ENCODE data around the gene SLC25A48. TPM values are rescaled to one million over a fixed set of nuclear protein-coding genes. Genes with fewer than 3 reads are reported as not detected.
A peak's percentile ranks its signal among the peaks of the same experiment; 100 is the strongest.

SLC25A48 gene
- total RNA-seq, 1 donor from 2014 or later = not detected

DNA sequence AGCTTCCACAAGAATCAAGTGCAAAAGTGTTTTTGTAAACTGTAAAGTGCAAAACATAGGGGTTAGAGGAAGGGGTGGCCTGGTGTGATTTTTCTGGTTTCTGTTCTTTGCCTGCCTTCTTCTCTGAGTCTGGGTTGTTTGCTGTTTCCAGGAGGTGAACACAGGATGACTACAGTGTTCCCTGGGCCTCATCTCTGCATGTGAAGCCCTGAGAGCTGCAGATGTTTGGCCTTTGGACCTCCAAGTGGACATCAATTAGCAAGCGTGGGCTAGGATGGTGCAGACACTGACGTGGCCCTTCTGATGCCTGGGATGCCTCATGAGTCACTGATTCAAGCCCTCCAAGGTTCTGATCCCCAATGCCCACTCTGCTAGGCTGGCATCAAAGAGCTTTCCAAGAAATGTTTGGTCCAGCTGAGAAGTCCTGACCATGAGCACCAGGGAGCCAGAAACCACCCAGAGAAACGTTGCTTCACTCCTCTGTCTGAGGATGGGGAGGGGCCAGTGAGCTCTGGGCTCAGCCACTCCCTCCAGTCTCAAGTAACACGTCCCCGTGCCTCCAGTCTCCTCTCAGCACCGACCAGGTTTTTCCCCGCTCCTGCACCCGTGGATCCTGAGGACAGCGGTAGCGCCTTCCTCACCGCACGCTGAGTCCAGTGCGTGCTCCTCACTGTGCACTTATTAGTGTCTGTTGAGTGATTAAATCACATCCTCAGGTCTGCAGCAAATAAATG, 53.6 kb downstream of the SLC25A48 start:
- no peaks in the 10 kb centered on the region for H3K4me1 Mint-ChIP-seq (ENCODE audit: unreplicated experiment)
- no peaks in the 10 kb centered on the region for H3K36me3 Mint-ChIP-seq (ENCODE audit: low read depth, unreplicated experiment)
- H3K4me3 Mint-ChIP-seq (ENCODE audit: unreplicated experiment) = no peak overlapping the region
- H3K9me3 Mint-ChIP-seq (ENCODE audit: unreplicated experiment) = no peaks in the 10 kb centered on the region
- TF ChIP-seq, protein P1, sequence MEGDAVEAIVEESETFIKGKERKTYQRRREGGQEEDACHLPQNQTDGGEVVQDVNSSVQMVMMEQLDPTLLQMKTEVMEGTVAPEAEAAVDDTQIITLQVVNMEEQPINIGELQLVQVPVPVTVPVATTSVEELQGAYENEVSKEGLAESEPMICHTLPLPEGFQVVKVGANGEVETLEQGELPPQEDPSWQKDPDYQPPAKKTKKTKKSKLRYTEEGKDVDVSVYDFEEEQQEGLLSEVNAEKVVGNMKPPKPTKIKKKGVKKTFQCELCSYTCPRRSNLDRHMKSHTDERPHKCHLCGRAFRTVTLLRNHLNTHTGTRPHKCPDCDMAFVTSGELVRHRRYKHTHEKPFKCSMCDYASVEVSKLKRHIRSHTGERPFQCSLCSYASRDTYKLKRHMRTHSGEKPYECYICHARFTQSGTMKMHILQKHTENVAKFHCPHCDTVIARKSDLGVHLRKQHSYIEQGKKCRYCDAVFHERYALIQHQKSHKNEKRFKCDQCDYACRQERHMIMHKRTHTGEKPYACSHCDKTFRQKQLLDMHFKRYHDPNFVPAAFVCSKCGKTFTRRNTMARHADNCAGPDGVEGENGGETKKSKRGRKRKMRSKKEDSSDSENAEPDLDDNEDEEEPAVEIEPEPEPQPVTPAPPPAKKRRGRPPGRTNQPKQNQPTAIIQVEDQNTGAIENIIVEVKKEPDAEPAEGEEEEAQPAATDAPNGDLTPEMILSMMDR (IDR thresholded peaks at IDR 0.05; ENCODE audit: unreplicated experiment) = no peak
- DNase-seq (ENCODE audit: low spot score) = peak; percentile 18
- no peak overlapping the region for H3K27ac Mint-ChIP-seq (ENCODE audit: unreplicated experiment)
- H3K27me3 Mint-ChIP-seq (ENCODE audit: unreplicated experiment) = no peaks in the 10 kb centered on the region

DNA sequence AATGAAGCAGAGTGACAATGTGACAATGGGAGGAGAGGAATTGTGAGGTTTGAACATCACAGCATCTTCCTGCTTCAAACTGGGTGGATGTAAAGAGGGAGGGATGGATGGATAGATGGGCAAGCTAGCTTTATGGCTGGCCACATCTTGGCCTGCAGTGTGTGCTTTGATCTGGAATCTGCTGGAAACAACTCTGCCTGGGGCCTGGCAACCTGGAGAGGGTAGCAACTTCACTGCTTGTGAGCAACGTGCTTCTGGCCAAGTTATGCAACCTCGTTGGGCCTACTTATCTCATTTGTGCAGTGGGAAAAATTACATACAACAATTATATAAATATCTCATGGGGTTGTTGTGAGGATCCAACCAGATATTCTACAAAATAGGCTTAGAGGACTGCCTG, 55.8 kb downstream of the SLC25A48 start:
- TF ChIP-seq, protein P1 (IDR thresholded peaks at IDR 0.05; ENCODE audit: unreplicated experiment) = no peak
- no peak overlapping the region for H3K27ac Mint-ChIP-seq (ENCODE audit: unreplicated experiment)

DNA sequence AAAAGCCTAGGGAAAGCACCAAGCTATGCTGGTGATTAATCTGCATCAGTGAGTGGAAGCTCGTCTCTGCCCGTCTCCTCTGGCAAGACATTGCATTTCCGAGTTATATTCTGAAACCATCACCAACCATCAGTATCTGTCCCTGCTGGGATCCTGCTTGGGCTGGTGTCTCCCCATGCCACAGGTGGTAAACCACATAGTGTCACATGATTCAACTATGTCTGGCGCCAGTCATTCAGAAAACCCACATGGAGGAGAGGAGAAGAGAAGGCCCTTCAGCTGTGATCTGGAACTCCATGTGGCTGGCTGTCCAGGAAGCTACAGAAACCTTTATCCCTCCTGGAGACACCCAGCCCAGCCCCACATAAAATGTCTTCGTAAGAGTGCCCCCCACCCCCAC, 56.4 kb downstream of the SLC25A48 start:
- Mint-ChIP-seq H3K4me1 (ENCODE audit: unreplicated experiment) (no peaks in the 10 kb centered on the region), H3K27ac (ENCODE audit: unreplicated experiment) (no peak overlapping the region), H3K36me3 (ENCODE audit: low read depth, unreplicated experiment) (no peaks in the 10 kb centered on the region), H3K4me3 (ENCODE audit: unreplicated experiment) (no peak overlapping the region), H3K27me3 (ENCODE audit: unreplicated experiment) (no peaks in the 10 kb centered on the region), H3K9me3 (ENCODE audit: unreplicated experiment) (no peaks in the 10 kb centered on the region)
- TF ChIP-seq, protein P1 (IDR thresholded peaks at IDR 0.05; ENCODE audit: unreplicated experiment) = no peak
- no peak for DNase-seq (ENCODE audit: low spot score)

More for the DNA sequence above, 55.8 kb downstream of the SLC25A48 start:
- no peaks in the 10 kb centered on the region for H3K36me3 Mint-ChIP-seq (ENCODE audit: low read depth, unreplicated experiment)
- H3K9me3 Mint-ChIP-seq (ENCODE audit: unreplicated experiment) = no peaks in the 10 kb centered on the region
- no peak for DNase-seq (ENCODE audit: low spot score)
- H3K4me1 Mint-ChIP-seq (ENCODE audit: unreplicated experiment) = no peaks in the 10 kb centered on the region
- H3K27me3 Mint-ChIP-seq (ENCODE audit: unreplicated experiment) = no peaks in the 10 kb centered on the region
- no peak overlapping the region for H3K4me3 Mint-ChIP-seq (ENCODE audit: unreplicated experiment)

DNA sequence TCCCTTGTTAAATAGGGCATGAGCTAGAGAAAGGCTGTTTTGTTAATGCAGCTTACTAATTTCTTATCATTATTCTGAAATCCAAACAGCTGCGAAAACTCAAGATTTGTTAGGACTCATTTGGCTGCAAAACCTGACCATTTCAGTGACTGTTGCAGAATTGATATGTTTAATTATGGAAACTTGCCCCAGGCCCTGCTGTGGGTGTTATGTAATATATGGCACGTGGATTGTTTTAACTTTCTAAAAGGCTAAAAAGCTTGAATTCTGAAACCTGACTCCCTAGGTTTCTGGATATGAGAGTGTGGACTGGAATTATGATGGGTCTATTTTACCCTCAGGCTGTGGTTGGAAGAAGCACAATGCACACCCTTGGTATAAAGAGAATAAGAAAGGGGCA, 56.8 kb downstream of the SLC25A48 start:
- no peaks in the 10 kb centered on the region for H3K27me3 Mint-ChIP-seq (ENCODE audit: unreplicated experiment)
- no peak overlapping the region for H3K4me3 Mint-ChIP-seq (ENCODE audit: unreplicated experiment)
- no peaks in the 10 kb centered on the region for H3K36me3 Mint-ChIP-seq (ENCODE audit: low read depth, unreplicated experiment)
- TF ChIP-seq, protein P1 (IDR thresholded peaks at IDR 0.05; ENCODE audit: unreplicated experiment) = no peak
- no peak overlapping the region for H3K27ac Mint-ChIP-seq (ENCODE audit: unreplicated experiment)
- no peaks in the 10 kb centered on the region for H3K9me3 Mint-ChIP-seq (ENCODE audit: unreplicated experiment)
- no peaks in the 10 kb centered on the region for H3K4me1 Mint-ChIP-seq (ENCODE audit: unreplicated experiment)
- DNase-seq (ENCODE audit: low spot score) = no peak

GRCh38 chr5:135891791-135892190, 57.3 kb downstream of the SLC25A48 start:
- peak; percentile 25 for DNase-seq (ENCODE audit: low spot score)
- Mint-ChIP-seq H3K4me3 (ENCODE audit: unreplicated experiment) (no peak overlapping the region), H3K27ac (ENCODE audit: unreplicated experiment) (no peak overlapping the region), H3K27me3 (ENCODE audit: unreplicated experiment) (no peaks in the 10 kb centered on the region), H3K9me3 (ENCODE audit: unreplicated experiment) (no peaks in the 10 kb centered on the region), H3K4me1 (ENCODE audit: unreplicated experiment) (no peaks in the 10 kb centered on the region), H3K36me3 (ENCODE audit: low read depth, unreplicated experiment) (no peaks in the 10 kb centered on the region)
- TF ChIP-seq, protein P1 (IDR thresholded peaks at IDR 0.05; ENCODE audit: unreplicated experiment) = no peak
